ENCODE data around the gene CPNE6. TPM values are rescaled to one million over a fixed set of nuclear protein-coding genes. Genes with fewer than 3 reads are reported as not detected.

CPNE6 gene
- total and polyA plus RNA-seq, 2 of the 13 experiments (the other 11 are each of a cell fraction or from before 2014, with no cell fraction given) = not detected

- TF ChIP-seq, protein P1, sequence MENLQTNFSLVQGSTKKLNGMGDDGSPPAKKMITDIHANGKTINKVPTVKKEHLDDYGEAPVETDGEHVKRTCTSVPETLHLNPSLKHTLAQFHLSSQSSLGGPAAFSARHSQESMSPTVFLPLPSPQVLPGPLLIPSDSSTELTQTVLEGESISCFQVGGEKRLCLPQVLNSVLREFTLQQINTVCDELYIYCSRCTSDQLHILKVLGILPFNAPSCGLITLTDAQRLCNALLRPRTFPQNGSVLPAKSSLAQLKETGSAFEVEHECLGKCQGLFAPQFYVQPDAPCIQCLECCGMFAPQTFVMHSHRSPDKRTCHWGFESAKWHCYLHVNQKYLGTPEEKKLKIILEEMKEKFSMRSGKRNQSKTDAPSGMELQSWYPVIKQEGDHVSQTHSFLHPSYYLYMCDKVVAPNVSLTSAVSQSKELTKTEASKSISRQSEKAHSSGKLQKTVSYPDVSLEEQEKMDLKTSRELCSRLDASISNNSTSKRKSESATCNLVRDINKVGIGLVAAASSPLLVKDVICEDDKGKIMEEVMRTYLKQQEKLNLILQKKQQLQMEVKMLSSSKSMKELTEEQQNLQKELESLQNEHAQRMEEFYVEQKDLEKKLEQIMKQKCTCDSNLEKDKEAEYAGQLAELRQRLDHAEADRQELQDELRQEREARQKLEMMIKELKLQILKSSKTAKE (CRISPR knock-in tag; IDR thresholded peaks at IDR 0.05; ENCODE audit: borderline replicate concordance) = peak; percentile 48; the same call in 1 of the 2 replicates
- TF ChIP-seq KDM6A (CRISPR knock-in tag; IDR thresholded peaks at IDR 0.05; ENCODE audit: low read depth) (no peak), FOXM1 (CRISPR knock-in tag; IDR thresholded peaks at IDR 0.05) (no peak), ZBTB34 (CRISPR knock-in tag; IDR thresholded peaks at IDR 0.05) (no peak), RELA (CRISPR knock-in tag; IDR thresholded peaks at IDR 0.05) (peak; percentile 84; the same call in 1 of the 2 replicates), ZNF572 (CRISPR knock-in tag; IDR thresholded peaks at IDR 0.05) (peak; percentile 96; the same call in 1 of the 2 replicates), ZSCAN12 (CRISPR knock-in tag; IDR thresholded peaks at IDR 0.05) (peak; percentile 8), ZNF639 (CRISPR knock-in tag; conservative IDR thresholded peaks at IDR 0.05) (peak; percentile 22), ELK4 (CRISPR knock-in tag; IDR thresholded peaks at IDR 0.05; ENCODE audit: borderline replicate concordance) (peak; percentile 86; the same call in 1 of the 2 replicates), ZNF607 (CRISPR knock-in tag; IDR thresholded peaks at IDR 0.05; ENCODE audit: borderline replicate concordance) (peak; percentile 96), HOMEZ (CRISPR knock-in tag; IDR thresholded peaks at IDR 0.05; ENCODE audit: low read depth) (peak; percentile 59; the same call in 1 of the 2 replicates), ATM (IDR thresholded peaks at IDR 0.05; ENCODE audit: borderline replicate concordance) (no peak)
- TF ChIP-seq, protein P2, sequence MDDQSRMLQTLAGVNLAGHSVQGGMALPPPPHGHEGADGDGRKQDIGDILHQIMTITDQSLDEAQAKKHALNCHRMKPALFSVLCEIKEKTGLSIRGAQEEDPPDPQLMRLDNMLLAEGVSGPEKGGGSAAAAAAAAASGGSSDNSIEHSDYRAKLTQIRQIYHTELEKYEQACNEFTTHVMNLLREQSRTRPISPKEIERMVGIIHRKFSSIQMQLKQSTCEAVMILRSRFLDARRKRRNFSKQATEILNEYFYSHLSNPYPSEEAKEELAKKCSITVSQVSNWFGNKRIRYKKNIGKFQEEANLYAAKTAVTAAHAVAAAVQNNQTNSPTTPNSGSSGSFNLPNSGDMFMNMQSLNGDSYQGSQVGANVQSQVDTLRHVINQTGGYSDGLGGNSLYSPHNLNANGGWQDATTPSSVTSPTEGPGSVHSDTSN (CRISPR knock-in tag; IDR thresholded peaks at IDR 0.05; ENCODE audit: borderline replicate concordance) = no peak
- TF ChIP-seq, protein P3, sequence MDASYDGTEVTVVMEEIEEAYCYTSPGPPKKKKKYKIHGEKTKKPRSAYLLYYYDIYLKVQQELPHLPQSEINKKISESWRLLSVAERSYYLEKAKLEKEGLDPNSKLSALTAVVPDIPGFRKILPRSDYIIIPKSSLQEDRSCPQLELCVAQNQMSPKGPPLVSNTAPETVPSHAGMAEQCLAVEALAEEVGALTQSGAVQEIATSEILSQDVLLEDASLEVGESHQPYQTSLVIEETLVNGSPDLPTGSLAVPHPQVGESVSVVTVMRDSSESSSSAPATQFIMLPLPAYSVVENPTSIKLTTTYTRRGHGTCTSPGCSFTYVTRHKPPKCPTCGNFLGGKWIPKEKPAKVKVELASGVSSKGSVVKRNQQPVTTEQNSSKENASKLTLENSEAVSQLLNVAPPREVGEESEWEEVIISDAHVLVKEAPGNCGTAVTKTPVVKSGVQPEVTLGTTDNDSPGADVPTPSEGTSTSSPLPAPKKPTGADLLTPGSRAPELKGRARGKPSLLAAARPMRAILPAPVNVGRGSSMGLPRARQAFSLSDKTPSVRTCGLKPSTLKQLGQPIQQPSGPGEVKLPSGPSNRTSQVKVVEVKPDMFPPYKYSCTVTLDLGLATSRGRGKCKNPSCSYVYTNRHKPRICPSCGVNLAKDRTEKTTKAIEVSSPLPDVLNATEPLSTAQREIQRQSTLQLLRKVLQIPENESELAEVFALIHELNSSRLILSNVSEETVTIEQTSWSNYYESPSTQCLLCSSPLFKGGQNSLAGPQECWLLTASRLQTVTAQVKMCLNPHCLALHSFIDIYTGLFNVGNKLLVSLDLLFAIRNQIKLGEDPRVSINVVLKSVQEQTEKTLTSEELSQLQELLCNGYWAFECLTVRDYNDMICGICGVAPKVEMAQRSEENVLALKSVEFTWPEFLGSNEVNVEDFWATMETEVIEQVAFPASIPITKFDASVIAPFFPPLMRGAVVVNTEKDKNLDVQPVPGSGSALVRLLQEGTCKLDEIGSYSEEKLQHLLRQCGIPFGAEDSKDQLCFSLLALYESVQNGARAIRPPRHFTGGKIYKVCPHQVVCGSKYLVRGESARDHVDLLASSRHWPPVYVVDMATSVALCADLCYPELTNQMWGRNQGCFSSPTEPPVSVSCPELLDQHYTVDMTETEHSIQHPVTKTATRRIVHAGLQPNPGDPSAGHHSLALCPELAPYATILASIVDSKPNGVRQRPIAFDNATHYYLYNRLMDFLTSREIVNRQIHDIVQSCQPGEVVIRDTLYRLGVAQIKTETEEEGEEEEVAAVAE (CRISPR knock-in tag; IDR thresholded peaks at IDR 0.05; ENCODE audit: borderline replicate concordance) = peak; percentile 91
Observed at GRCh38 chr14:24051789-24052655, 19.3 kb upstream of the CPNE6 start, which contains the start of gene CARMIL3 (continued).

Measured in HepG2 (cell line).